Measurements from ENCODE around the gene SLC16A1.

The SLC16A1 gene

DNA sequence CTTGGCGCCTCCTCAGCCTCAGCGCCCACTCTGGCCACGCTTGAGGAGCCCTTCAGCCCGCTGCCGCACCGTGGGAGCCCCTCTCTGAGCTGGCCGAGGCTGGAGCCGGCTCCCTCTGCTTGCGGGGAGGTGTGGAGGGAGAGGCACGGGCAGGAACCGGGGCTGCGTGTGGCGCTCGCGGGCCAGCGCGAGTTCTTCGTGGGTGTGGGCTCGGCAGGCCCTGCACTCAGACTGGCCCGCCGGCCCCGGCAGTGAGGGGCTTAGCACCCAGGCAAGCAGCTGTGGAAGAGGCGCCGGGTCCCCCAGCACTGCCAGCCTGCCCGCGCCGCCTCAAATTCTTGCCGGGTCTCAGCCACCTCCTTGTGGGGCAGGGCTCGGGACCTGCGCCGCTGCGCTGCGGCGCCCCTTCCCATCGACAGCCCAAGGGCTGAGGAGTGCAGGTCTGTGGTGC is 61.4 kb downstream of the SLC16A1 start:
- no peak for TF ChIP-seq SIN3A (IDR thresholded peaks at IDR 0.05; ENCODE audit: borderline replicate concordance, insufficient read depth, low read length)
- TF ChIP-seq TAF1 (IDR thresholded peaks at IDR 0.05; ENCODE audit: borderline replicate concordance, insufficient read depth, low read length), result no peak
- TF ChIP-seq POLR2AphosphoS5 (IDR thresholded peaks at IDR 0.05; ENCODE audit: low read depth, low read length), result no peak
- TF ChIP-seq REST (IDR thresholded peaks at IDR 0.05; ENCODE audit: insufficient read depth in 1 of 2, low read depth in 2 of 2, low read length in 2 of 2), result no peak
- no peak for TF ChIP-seq FOXP2 (optimal IDR thresholded peaks at IDR 0.05; ENCODE audit: borderline replicate concordance, extremely low read depth, extremely low read length, insufficient read depth)

DNA sequence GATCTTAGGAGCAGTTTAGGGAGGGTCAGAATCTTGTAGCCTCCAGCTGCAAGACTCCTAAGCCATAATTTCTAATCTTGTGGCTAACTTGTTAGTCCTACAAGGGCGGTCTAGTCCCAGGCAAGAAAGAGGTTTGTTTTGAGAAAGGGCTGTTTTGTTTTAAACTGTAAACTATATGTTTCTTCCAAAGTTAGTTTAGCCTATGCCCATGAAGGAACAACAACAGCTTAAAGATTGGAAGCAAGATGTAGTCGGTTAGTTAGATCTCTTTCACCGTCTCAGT is 62.0 kb downstream of the SLC16A1 start:
- no peak for TF ChIP-seq TAF1 (IDR thresholded peaks at IDR 0.05; ENCODE audit: borderline replicate concordance, insufficient read depth, low read length)
- TF ChIP-seq SIN3A (IDR thresholded peaks at IDR 0.05; ENCODE audit: borderline replicate concordance, insufficient read depth, low read length), result no peak
- TF ChIP-seq FOXP2 (optimal IDR thresholded peaks at IDR 0.05; ENCODE audit: borderline replicate concordance, extremely low read depth, extremely low read length, insufficient read depth), result no peak
- TF ChIP-seq POLR2AphosphoS5 (IDR thresholded peaks at IDR 0.05; ENCODE audit: low read depth, low read length), result no peak
- no peak for TF ChIP-seq REST (IDR thresholded peaks at IDR 0.05; ENCODE audit: insufficient read depth in 1 of 2, low read depth in 2 of 2, low read length in 2 of 2)

GRCh38 chr1:112893288-112894009 is 62.5 kb downstream of the SLC16A1 start:
- TF ChIP-seq POLR2AphosphoS5 (IDR thresholded peaks at IDR 0.05; ENCODE audit: low read depth, low read length) (no peak), SIN3A (IDR thresholded peaks at IDR 0.05; ENCODE audit: borderline replicate concordance, insufficient read depth, low read length) (no peak), TAF1 (IDR thresholded peaks at IDR 0.05; ENCODE audit: borderline replicate concordance, insufficient read depth, low read length) (no peak), REST (IDR thresholded peaks at IDR 0.05; ENCODE audit: insufficient read depth in 1 of 2, low read depth in 2 of 2, low read length in 2 of 2) (no peak), FOXP2 (optimal IDR thresholded peaks at IDR 0.05; ENCODE audit: borderline replicate concordance, extremely low read depth, extremely low read length, insufficient read depth) (no peak)

DNA sequence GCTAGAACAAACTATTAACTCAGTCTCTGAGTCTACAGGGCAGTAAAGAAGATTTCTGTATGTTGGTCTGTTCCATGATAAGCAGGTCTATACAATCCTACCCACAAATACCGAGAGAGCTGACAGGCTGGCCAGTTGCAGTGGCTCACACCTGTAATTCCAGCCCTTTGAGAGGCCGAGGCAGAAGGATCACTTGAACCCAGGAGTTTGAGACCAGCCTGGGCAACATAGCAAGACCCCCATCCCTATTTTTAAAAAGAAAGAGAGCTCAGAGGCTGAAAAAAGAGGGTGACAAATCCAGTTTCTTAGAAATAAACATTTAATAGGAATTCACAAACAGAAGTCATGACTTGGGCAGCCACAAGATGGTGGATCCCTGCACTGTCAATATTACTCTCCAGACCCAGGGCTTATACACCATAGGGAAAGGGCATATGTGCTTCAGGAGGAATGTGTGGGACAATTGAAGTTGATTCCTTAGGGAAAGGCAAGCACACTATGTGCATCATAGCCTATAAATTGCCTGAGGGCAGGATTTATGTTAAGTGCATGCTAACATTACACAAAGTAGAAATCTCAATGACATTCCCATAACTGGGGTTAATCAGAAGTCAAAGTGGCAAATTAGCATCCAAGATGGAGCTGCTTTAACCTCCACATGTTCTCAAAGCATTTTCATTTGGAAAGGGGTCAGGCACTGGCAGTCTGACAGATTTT is 66.8 kb downstream of the SLC16A1 start:
- TF ChIP-seq TAF1 (IDR thresholded peaks at IDR 0.05; ENCODE audit: borderline replicate concordance, insufficient read depth, low read length) (no peak), SIN3A (IDR thresholded peaks at IDR 0.05; ENCODE audit: borderline replicate concordance, insufficient read depth, low read length) (no peak), FOXP2 (optimal IDR thresholded peaks at IDR 0.05; ENCODE audit: borderline replicate concordance, extremely low read depth, extremely low read length, insufficient read depth) (no peak), POLR2AphosphoS5 (IDR thresholded peaks at IDR 0.05; ENCODE audit: low read depth, low read length) (no peak), REST (IDR thresholded peaks at IDR 0.05; ENCODE audit: insufficient read depth in 1 of 2, low read depth in 2 of 2, low read length in 2 of 2) (no peak)

All from PFSK-1 (cell line).